ENCODE data around the gene TRPV3. TPM values are rescaled to one million over a fixed set of nuclear protein-coding genes. Genes with fewer than 3 reads are reported as not detected.
"Not testable (repeated sequence)": the region's sequence is repeated elsewhere in the genome, so short reads cannot be mapped to it uniquely, and the experiment has no call there.

Gene TRPV3
- total RNA-seq, 2 experiments from 2014 or later: 0.06 TPM; not detected in 1

- Histone ChIP-seq H3K27ac (ENCODE audit: low read depth, low read length, poor library complexity, severe bottlenecking) (no peak overlapping the region), H3K4me1 (ENCODE audit: insufficient read depth, low read length, poor library complexity, severe bottlenecking) (no peaks in the 10 kb centered on the region), H2AFZ (ENCODE audit: low read length) (no peak overlapping the region), H3K36me3 (ENCODE audit: insufficient read depth, low read length) (no peaks in the 10 kb centered on the region), H3K4me2 (ENCODE audit: low read length) (no peak overlapping the region), H3K9me2 (ENCODE audit: insufficient read depth, low read length) (no peaks in the 10 kb centered on the region), H3K9me3 (ENCODE audit: low read length) (no peaks in the 10 kb centered on the region), H3K79me2 (ENCODE audit: insufficient read depth, low read depth, low read length) (no peaks in the 10 kb centered on the region), H3K4me3 (ENCODE audit: low read depth, low read length, poor library complexity, severe bottlenecking) (no peak overlapping the region), H4K20me1 (ENCODE audit: insufficient read depth, low read length) (no peaks in the 10 kb centered on the region)
- BruUV-seq (replicated peaks): no TSS peak
- ChIA-PET POLR2A (no interaction called here), CTCF (ENCODE audit: unreplicated experiment) (no interaction called here)
- intact Hi-C loops (cut with micrococcal nuclease; ENCODE audit: unreplicated experiment): no loop called here
- TF ChIP-seq EZH2phosphoT487 (IDR thresholded peaks at IDR 0.05; ENCODE audit: borderline replicate concordance, low read depth, low read length) (no peak), CTCF (conservative IDR thresholded peaks at IDR 0.05; ENCODE audit: low read length) (no peak)
- no peak for DNase-seq (ENCODE audit: low spot score)
Observed at GRCh38 chr17:3524024-3524423, 33.6 kb downstream of the TRPV3 start.

DNA sequence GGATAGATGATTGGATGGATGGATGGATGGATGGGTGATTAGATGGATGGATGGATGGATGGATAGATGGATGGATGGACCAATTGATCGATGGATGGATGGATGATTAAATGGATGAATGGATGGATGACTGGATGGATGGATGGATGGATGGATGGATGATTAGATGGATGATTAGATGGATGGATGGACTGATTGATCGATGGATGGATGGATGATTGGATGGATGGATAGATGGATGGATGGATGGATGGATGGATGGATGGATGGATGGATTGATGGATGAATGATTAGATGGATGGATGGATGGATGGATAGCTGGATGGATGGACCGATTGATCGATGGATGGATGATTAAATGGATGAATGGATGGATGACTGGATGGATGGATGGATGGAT lies 38.1 kb downstream of the TRPV3 start:
- H3K4me3 ChIP-seq (ENCODE audit: low read depth, low read length, poor library complexity, severe bottlenecking); H3K9me2 ChIP-seq (ENCODE audit: insufficient read depth, low read length); CTCF ChIA-PET (ENCODE audit: unreplicated experiment); DNase-seq (ENCODE audit: low spot score); BruUV-seq (replicated peaks); H3K79me2 ChIP-seq (ENCODE audit: insufficient read depth, low read depth, low read length); H3K4me2 ChIP-seq (ENCODE audit: low read length); H3K4me1 ChIP-seq (ENCODE audit: insufficient read depth, low read length, poor library complexity, severe bottlenecking); intact Hi-C loops (cut with micrococcal nuclease; ENCODE audit: unreplicated experiment); POLR2A ChIA-PET; H3K27ac ChIP-seq (ENCODE audit: low read depth, low read length, poor library complexity, severe bottlenecking); H3K36me3 ChIP-seq (ENCODE audit: insufficient read depth, low read length); H2AFZ ChIP-seq (ENCODE audit: low read length); H3K9me3 ChIP-seq (ENCODE audit: low read length); H4K20me1 ChIP-seq (ENCODE audit: insufficient read depth, low read length): not testable (repeated sequence)

GRCh38 chr17:3514873-3515272 lies 42.7 kb downstream of the TRPV3 start:
- POLR2A ChIA-PET: no interaction called here
- H3K4me1 ChIP-seq (ENCODE audit: insufficient read depth, low read length, poor library complexity, severe bottlenecking): no peaks in the 10 kb centered on the region
- H3K79me2 ChIP-seq (ENCODE audit: insufficient read depth, low read depth, low read length): no peaks in the 10 kb centered on the region
- intact Hi-C loops (cut with micrococcal nuclease; ENCODE audit: unreplicated experiment): no loop called here
- H3K9me2 ChIP-seq (ENCODE audit: insufficient read depth, low read length): no peaks in the 10 kb centered on the region
- no peak for DNase-seq (ENCODE audit: low spot score)
- H4K20me1 ChIP-seq (ENCODE audit: insufficient read depth, low read length): no peaks in the 10 kb centered on the region
- BruUV-seq (replicated peaks): no TSS peak
- no peak overlapping the region for H2AFZ ChIP-seq (ENCODE audit: low read length)
- H3K9me3 ChIP-seq (ENCODE audit: low read length): no peaks in the 10 kb centered on the region
- no peaks in the 10 kb centered on the region for H3K36me3 ChIP-seq (ENCODE audit: insufficient read depth, low read length)
- no peak overlapping the region for H3K4me2 ChIP-seq (ENCODE audit: low read length)
- TF ChIP-seq EZH2phosphoT487 (IDR thresholded peaks at IDR 0.05; ENCODE audit: borderline replicate concordance, low read depth, low read length) (no peak), CTCF (conservative IDR thresholded peaks at IDR 0.05; ENCODE audit: low read length) (no peak)
- H3K27ac ChIP-seq (ENCODE audit: low read depth, low read length, poor library complexity, severe bottlenecking): no peak overlapping the region
- no peak overlapping the region for H3K4me3 ChIP-seq (ENCODE audit: low read depth, low read length, poor library complexity, severe bottlenecking)
- CTCF ChIA-PET (ENCODE audit: unreplicated experiment): no interaction called here

GRCh38 chr17:3514167-3514566 lies 43.4 kb downstream of the TRPV3 start:
- H3K9me2 ChIP-seq (ENCODE audit: insufficient read depth, low read length); H3K36me3 ChIP-seq (ENCODE audit: insufficient read depth, low read length); H3K4me3 ChIP-seq (ENCODE audit: low read depth, low read length, poor library complexity, severe bottlenecking); DNase-seq (ENCODE audit: low spot score); POLR2A ChIA-PET; H4K20me1 ChIP-seq (ENCODE audit: insufficient read depth, low read length); H3K27ac ChIP-seq (ENCODE audit: low read depth, low read length, poor library complexity, severe bottlenecking); H2AFZ ChIP-seq (ENCODE audit: low read length); intact Hi-C loops (cut with micrococcal nuclease; ENCODE audit: unreplicated experiment); BruUV-seq (replicated peaks); H3K4me1 ChIP-seq (ENCODE audit: insufficient read depth, low read length, poor library complexity, severe bottlenecking); H3K9me3 ChIP-seq (ENCODE audit: low read length); H3K79me2 ChIP-seq (ENCODE audit: insufficient read depth, low read depth, low read length); CTCF ChIA-PET (ENCODE audit: unreplicated experiment); H3K4me2 ChIP-seq (ENCODE audit: low read length): not testable (repeated sequence)

Measured in OCI-LY7 (cell line).